Measurements from ENCODE around the gene SPATA31C1.

Gene SPATA31C1

GRCh38 chr9:87973122-87973521, 55.4 kb downstream of the SPATA31C1 start:
- DNase-seq, result no peak

More at GRCh38 chr9:87973122-87973521, 55.4 kb downstream of the SPATA31C1 start:
- H3K36me3 ChIP-seq (replicated peaks), result no peaks in the 10 kb centered on the region
- TF ChIP-seq, protein P1, sequence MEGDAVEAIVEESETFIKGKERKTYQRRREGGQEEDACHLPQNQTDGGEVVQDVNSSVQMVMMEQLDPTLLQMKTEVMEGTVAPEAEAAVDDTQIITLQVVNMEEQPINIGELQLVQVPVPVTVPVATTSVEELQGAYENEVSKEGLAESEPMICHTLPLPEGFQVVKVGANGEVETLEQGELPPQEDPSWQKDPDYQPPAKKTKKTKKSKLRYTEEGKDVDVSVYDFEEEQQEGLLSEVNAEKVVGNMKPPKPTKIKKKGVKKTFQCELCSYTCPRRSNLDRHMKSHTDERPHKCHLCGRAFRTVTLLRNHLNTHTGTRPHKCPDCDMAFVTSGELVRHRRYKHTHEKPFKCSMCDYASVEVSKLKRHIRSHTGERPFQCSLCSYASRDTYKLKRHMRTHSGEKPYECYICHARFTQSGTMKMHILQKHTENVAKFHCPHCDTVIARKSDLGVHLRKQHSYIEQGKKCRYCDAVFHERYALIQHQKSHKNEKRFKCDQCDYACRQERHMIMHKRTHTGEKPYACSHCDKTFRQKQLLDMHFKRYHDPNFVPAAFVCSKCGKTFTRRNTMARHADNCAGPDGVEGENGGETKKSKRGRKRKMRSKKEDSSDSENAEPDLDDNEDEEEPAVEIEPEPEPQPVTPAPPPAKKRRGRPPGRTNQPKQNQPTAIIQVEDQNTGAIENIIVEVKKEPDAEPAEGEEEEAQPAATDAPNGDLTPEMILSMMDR (IDR thresholded peaks at IDR 0.05; ENCODE audit: low read depth, low read length, missing control alignments), result no peak
- no peaks in the 10 kb centered on the region for H3K27me3 ChIP-seq (replicated peaks)
- in situ Hi-C loops (cut with HindIII; ENCODE audit: low pct_ligation_motif_present, low sequenced_read_pairs), result no loop called here
- H3K4me3 ChIP-seq (ENCODE audit: low read depth, low read length), result no peak overlapping the region
- no peak overlapping the region for H3K27ac ChIP-seq

Data from brain microvascular endothelial cell (primary cell).